22Rv1 (cell line): ENCODE measurements around the gene DSCAML1.

Experiments
- CTCF ChIP-seq: fragments of 450-650 bp; IDR thresholded peaks from 2 replicates; pipeline ENCODE4 v1.5.1; 2017; ENCODE audit warnings: mild to moderate bottlenecking
- ZFX ChIP-seq: fragments of 450-650 bp; IDR thresholded peaks from 2 replicates; pipeline ENCODE4 v1.6.1; 2017; ENCODE audit warnings: antibody characterized with exemption, borderline replicate concordance

- TF ChIP-seq CTCF, result no peak
- no peak for TF ChIP-seq ZFX
Observed at GRCh38 chr11:117765068-117765467, 31.9 kb downstream of the DSCAML1 start.
